ENCODE measurements around the gene NTMT1.
"Not testable (repeated sequence)": the region's sequence is repeated elsewhere in the genome, so short reads cannot be mapped to it uniquely, and the experiment has no call there.

Gene NTMT1

GRCh38 chr9:129615407-129616285 is 10.3 kb upstream of the NTMT1 start:
- DNase-seq: no peak

GRCh38 chr9:129617167-129617566 is 8.8 kb upstream of the NTMT1 start:
- no peak for DNase-seq

- no peak for DNase-seq
Observed at GRCh38 chr9:129619787-129620668, 5.9 kb upstream of the NTMT1 start.

- no peak for DNase-seq
Observed at GRCh38 chr9:129620669-129621295, 5.2 kb upstream of the NTMT1 start, which contains the start of gene C9orf50. Gene C9orf50 (minus strand): TSS chr9:129621101. CDS start chr9:129620574, 527 bp downstream.

GRCh38 chr9:129623331-129623730 is 2.6 kb upstream of the NTMT1 start:
- DNase-seq: no peak

GRCh38 chr9:129624168-129624759 is 1.7 kb upstream of the NTMT1 start:
- peak; percentile 73 for DNase-seq

GRCh38 chr9:129624947-129625346 is 1.0 kb upstream of the NTMT1 start:
- DNase-seq: no peak

GRCh38 chr9:129626625-129627284 is 792 bp downstream of the NTMT1 start:
- peak; percentile 46 for DNase-seq

GRCh38 chr9:129627556-129628440 is 1.8 kb downstream of the NTMT1 start:
- no peak for DNase-seq

- DNase-seq: no peak
Observed at GRCh38 chr9:129628709-129629108, 2.7 kb downstream of the NTMT1 start.

- no peak for DNase-seq
Observed at GRCh38 chr9:129629251-129629820, 3.4 kb downstream of the NTMT1 start.

GRCh38 chr9:129630967-129631673 is 5.2 kb downstream of the NTMT1 start:
- no peak for DNase-seq

- DNase-seq: no peak
Observed at GRCh38 chr9:129631674-129632129, 5.7 kb downstream of the NTMT1 start.

- DNase-seq: no peak
Observed at GRCh38 chr9:129632460-129632859, 6.5 kb downstream of the NTMT1 start.

GRCh38 chr9:129633207-129633606 is 7.2 kb downstream of the NTMT1 start:
- no peak for DNase-seq

GRCh38 chr9:129633848-129634247 is 7.9 kb downstream of the NTMT1 start:
- no peak for DNase-seq

- DNase-seq: no peak
Observed at GRCh38 chr9:129635099-129636065, 9.4 kb downstream of the NTMT1 start.

- not testable (repeated sequence) for DNase-seq
Observed at GRCh38 chr9:129636343-129636742, 10.4 kb downstream of the NTMT1 start.

GRCh38 chr9:129637102-129637501 is 11.1 kb downstream of the NTMT1 start:
- DNase-seq: no peak
